GM12878 (cell line): ENCODE measurements around the gene PDXP. TPM values are rescaled to one million over a fixed set of nuclear protein-coding genes. Genes with fewer than 3 reads are reported as not detected.

Source experiments
- ATAC-seq: fragments of 200-7000 bp; cut with Tn5 transposase; 3 replicates; pipeline ENCODE4 v1.9.1; 2020; ENCODE audit warnings: mild to moderate bottlenecking, moderate library complexity
- BruUV-seq: library from RNA; stranded (reverse); fragments of 400-500 nt; replicated peaks from 2 replicates; lab custom pipeline; 2021; lab: Mats Ljungman, UMichigan
- CTCF ChIA-PET: fragments of 300-600 bp; sonication (Branson Sonifier 250); formaldehyde crosslinking; extraction: SDS; loops from one replicate; lab custom pipeline; 2021; ENCODE audit warnings: inconsistent platforms; lab: Yijun Ruan, JAX
- POLR2A ChIA-PET: fragments of 350-600 bp; formaldehyde crosslinking; extraction: SDS; loops from one replicate; lab custom pipeline; 2021; ENCODE audit warnings: inconsistent platforms; lab: Charles Lee
- RAD21 ChIA-PET: fragments of 300-600 bp; sonication (Branson Sonifier 250); formaldehyde crosslinking; loops from one replicate; lab custom pipeline; 2023; ENCODE audit warnings: antibody characterized with exemption; ENCODE audit not compliant: unreplicated experiment; lab: Charles Lee
- SMC1A ChIA-PET: fragments of 300-600 bp; sonication (Branson Sonifier 250); formaldehyde crosslinking; loops from one replicate; lab custom pipeline; 2023; ENCODE audit not compliant: unreplicated experiment, uncharacterized antibody; lab: Charles Lee
- DNase-seq: peaks from one replicate; pipeline ENCODE4 v3.0.0-alpha.2; 2011; ENCODE audit warnings: low read depth, low spot score
- FAIRE-seq: peaks from 3 replicates; lab custom pipeline; 2011; peaks lifted over from hg19 to GRCh38; lab: Jason Lieb, UNC
- H2AFZ ChIP-seq: 2 replicates; pipeline ENCODE4 v1.6.0; 2011; ENCODE audit warnings: low read depth, low read length, control low read depth; ENCODE audit not compliant: control insufficient read depth
- H3K27ac ChIP-seq: 2 replicates; pipeline ENCODE4 v1.5.1; 2011; ENCODE audit warnings: control low read depth; ENCODE audit not compliant: control insufficient read depth, insufficient read depth
- H3K27me3 ChIP-seq, 2 experiments: replicated peaks in 1 of 2; 2 replicates each; pipeline versions ENCODE4 v1.6.0 to v1.6.1; 2011; ENCODE audit warnings: low read length in 1 of 2; ENCODE audit not compliant: control insufficient read depth in 2 of 2, insufficient read depth in 2 of 2
- H3K36me3 ChIP-seq, 2 experiments: 2 replicates each; pipeline ENCODE4 v1.5.1; 2011; ENCODE audit warnings: low read length in 1 of 2; ENCODE audit not compliant: control insufficient read depth in 2 of 2, insufficient read depth in 2 of 2
- H3K4me1 ChIP-seq: 2 replicates; pipeline ENCODE4 v1.6.1; 2011; ENCODE audit warnings: mild to moderate bottlenecking, low read length, moderate library complexity, mixed read lengths; ENCODE audit not compliant: control insufficient read depth, insufficient read depth
- H3K4me2 ChIP-seq: 2 replicates; pipeline ENCODE4 v1.6.0; 2011; ENCODE audit warnings: control low read depth; ENCODE audit not compliant: control insufficient read depth, insufficient read depth
- H3K4me3 ChIP-seq: fragments of 200-600 bp; sonication (generic); 2 replicates; pipeline ENCODE4 v1.5.1; 2016
- H3K79me2 ChIP-seq: 2 replicates; pipeline ENCODE4 v1.6.0; 2011; ENCODE audit warnings: low read length; ENCODE audit not compliant: control insufficient read depth, insufficient read depth
- H3K9ac ChIP-seq: 2 replicates; pipeline ENCODE4 v1.8.0; 2011; ENCODE audit warnings: low read length, control low read depth, mixed read lengths; ENCODE audit not compliant: control insufficient read depth, insufficient read depth
- H3K9me3 ChIP-seq: replicated peaks from 3 replicates; pipeline ENCODE4 v1.5.1; 2011; ENCODE audit warnings: mild to moderate bottlenecking, low read length; ENCODE audit not compliant: control insufficient read depth, insufficient read depth
- H4K20me1 ChIP-seq: 2 replicates; pipeline ENCODE4 v1.6.0; 2011; ENCODE audit not compliant: control insufficient read depth, insufficient read depth
- ATF3 ChIP-seq: IDR thresholded peaks from 2 replicates; pipeline ENCODE4 v1.6.1; 2011; ENCODE audit warnings: low read depth, mild to moderate bottlenecking, low read length, moderate library complexity, borderline replicate concordance; ENCODE audit errors: extremely low read depth
- CREB1 ChIP-seq: IDR thresholded peaks from 2 replicates; pipeline ENCODE4 v1.6.1; 2012; ENCODE audit warnings: low read depth, mild to moderate bottlenecking, inconsistent platforms
- EGR1 ChIP-seq, 2 experiments: IDR thresholded peaks; 1 replicate in 1 of 2; 2 replicates in 1 of 2; pipeline ENCODE4 v1.6.1; 2011 to 2012; ENCODE audit warnings: low read depth in 2 of 2, low read length in 2 of 2, borderline replicate concordance in 1 of 2, mild to moderate bottlenecking in 1 of 2, moderate library complexity in 1 of 2
- FOXM1 ChIP-seq: IDR thresholded peaks from 2 replicates; pipeline ENCODE4 v1.6.1; 2012; ENCODE audit warnings: low read depth, mild to moderate bottlenecking, inconsistent platforms, low read length, moderate library complexity
- JUNB ChIP-seq: IDR thresholded peaks from 2 replicates; pipeline ENCODE4 v1.6.1; 2016; ENCODE audit warnings: antibody characterized with exemption, mild to moderate bottlenecking
- POLR2AphosphoS5 ChIP-seq: IDR thresholded peaks from 2 replicates; pipeline ENCODE4 v1.6.1; 2011; ENCODE audit warnings: mild to moderate bottlenecking, low read length, inconsistent platforms
- SREBF2 ChIP-seq: IDR thresholded peaks from 2 replicates; pipeline ENCODE4 v1.6.1; 2012; ENCODE audit warnings: mild to moderate bottlenecking, low read length
- TARDBP ChIP-seq: IDR thresholded peaks from 2 replicates; pipeline ENCODE4 v1.6.1; 2016; ENCODE audit warnings: borderline replicate concordance
- TCF12 ChIP-seq: IDR thresholded peaks from 2 replicates; pipeline ENCODE4 v1.6.1; 2011; ENCODE audit warnings: low read depth, mild to moderate bottlenecking, low read length
- TCF7 ChIP-seq: IDR thresholded peaks from 2 replicates; pipeline ENCODE4 v1.6.1; 2014; ENCODE audit warnings: antibody characterized with exemption, borderline replicate concordance
- YY1 ChIP-seq: IDR thresholded peaks from 2 replicates; pipeline ENCODE4 v1.6.1; 2011; ENCODE audit warnings: low read depth, mild to moderate bottlenecking, low read length
- ZBTB33 ChIP-seq: fragments of 450-650 bp; IDR thresholded peaks from 2 replicates; pipeline ENCODE4 v1.6.1; 2017; ENCODE audit warnings: mild to moderate bottlenecking
- ZNF622 ChIP-seq: fragments of 450-650 bp; IDR thresholded peaks from 2 replicates; pipeline ENCODE4 v1.6.1; 2017; ENCODE audit warnings: mild to moderate bottlenecking, inconsistent platforms
- ZSCAN29 ChIP-seq: fragments of 450-650 bp; IDR thresholded peaks from 2 replicates; pipeline ENCODE4 v1.6.1; 2017; ENCODE audit warnings: mild to moderate bottlenecking, moderate library complexity
- ZZZ3 ChIP-seq: IDR thresholded peaks from 2 replicates; pipeline ENCODE4 v1.6.1; 2011; ENCODE audit warnings: low read depth; ENCODE audit not compliant: control insufficient read depth, insufficient read length
- WGBS: methylation state at CpG from one replicate; pipeline ENCODE4 v1.1.6; 2016; ENCODE audit warnings: low lambda C conversion rate; ENCODE audit not compliant: insufficient replicate concordance, insufficient coverage; ENCODE audit errors: missing lambda C conversion rate; 5-methylcytosine and 5-hydroxymethylcytosine counted together
- in situ Hi-C: fragments of 300-500 bp; cut with MboI; formaldehyde crosslinking; loops from 9 replicates; pipeline ENCODE4 v1.14.3; 2018; ENCODE audit warnings: mixed read lengths
- intact Hi-C: fragments of 100-400 bp; cut with micrococcal nuclease; formaldehyde crosslinking; loops from one replicate; pipeline ENCODE4 v1.14.2; 2022; ENCODE audit not compliant: unreplicated experiment
- polyA plus RNA-seq, 11 experiments: library from polyadenylated mRNA; depleted of rRNA in 4 of 11; unstranded in 6 of 11; stranded (reverse) in 5 of 11; fragments of >200 nt; fragmentation: Nextera tagmentation in 4 of 11; fragmentation: Illumina TruSeq in 1 of 11; extraction: Ambion mirVana in 4 of 11; extraction: Trizol in 1 of 11; gene quantifications; 1 replicate in 1 of 11; 2 replicates in 10 of 11; pipeline versions ENCODE4 v1.2.1 to v1.2.3, GENCODE V29; 2011 to 2016; ENCODE audit warnings: inconsistent platforms in 2 of 11, missing spikeins in 2 of 11, low read depth in 1 of 11
- total RNA-seq, 4 experiments: library from RNA; depleted of rRNA in 3 of 4; stranded (reverse); fragments of >200 nt in 3 of 4; fragmentation: Illumina TruSeq in 1 of 4; extraction: Trizol in 1 of 4; gene quantifications; 2 replicates each; pipeline versions ENCODE4 v1.2.1 to v1.2.3, GENCODE V29; 2013 to 2021

The PDXP gene
- total and polyA plus RNA-seq, 10 of the 15 experiments (the other 5 are each of a cell fraction or from before 2014, with no cell fraction given), result 4.4 to 56.7 (median 34.6) TPM

DNA sequence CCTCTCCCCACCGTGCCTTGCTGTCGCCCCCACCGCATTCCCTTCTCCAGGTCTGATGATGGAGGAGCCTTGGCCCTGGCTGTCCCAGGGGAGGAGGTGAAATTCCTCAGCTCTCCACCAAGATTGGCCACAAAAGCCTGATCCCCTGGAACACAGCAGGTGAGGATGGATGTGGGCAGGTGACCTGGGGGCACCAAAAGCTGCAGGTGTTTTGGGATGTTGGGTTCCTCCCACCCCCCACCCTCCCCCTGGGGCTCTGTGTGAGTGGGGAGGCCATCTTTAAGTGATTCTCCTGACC lies 39.0 kb downstream of the PDXP start (continued):
- TF ChIP-seq ZBTB33, result no peak

GRCh38 chr22:37701141-37701786 lies 42.7 kb downstream of the PDXP start:
- ChIA-PET CTCF (no interaction called here), SMC1A (no interaction called here), RAD21 (no interaction called here), POLR2A (no interaction called here)
- Histone ChIP-seq H3K27ac (no peak overlapping the region), H3K4me3 (no peak overlapping the region), H2AFZ (no peak overlapping the region), H3K27me3 (no peaks in the 10 kb centered on the region), H3K9me3 (no peaks in the 10 kb centered on the region), H3K4me2 (no peak overlapping the region), H3K4me1 (no peaks in the 10 kb centered on the region; the same call in 1 of the 2 replicates), H4K20me1 (no peaks in the 10 kb centered on the region), H3K79me2 (no peaks in the 10 kb centered on the region), H3K36me3 (no peaks in the 10 kb centered on the region), H3K9ac (no peak overlapping the region)
- TF ChIP-seq YY1 (no peak), ZZZ3 (no peak), ZNF622 (no peak), TCF7 (no peak), ATF3 (no peak), CREB1 (no peak), TCF12 (no peak), FOXM1 (no peak), EGR1 (IDR thresholded peaks at IDR 0.05; ENCODE audit: borderline replicate concordance in 1 of 2, low read depth in 2 of 2, low read length in 2 of 2) (no peak), TARDBP (no peak), POLR2AphosphoS5 (no peak), SREBF2 (no peak), ZBTB33 (no peak), JUNB (no peak), ZSCAN29 (no peak)
- no peak for DNase-seq
- BruUV-seq, result no TSS peak
- intact Hi-C loops, result no loop called here
- in situ Hi-C loops, result no loop called here
- ATAC-seq, result no peak
- WGBS, result 64% methylated on average over 8 of the region's 8 CpGs
- FAIRE-seq, result no peak
